ENCODE measurements around the gene ENTPD6.

Gene ENTPD6

DNA sequence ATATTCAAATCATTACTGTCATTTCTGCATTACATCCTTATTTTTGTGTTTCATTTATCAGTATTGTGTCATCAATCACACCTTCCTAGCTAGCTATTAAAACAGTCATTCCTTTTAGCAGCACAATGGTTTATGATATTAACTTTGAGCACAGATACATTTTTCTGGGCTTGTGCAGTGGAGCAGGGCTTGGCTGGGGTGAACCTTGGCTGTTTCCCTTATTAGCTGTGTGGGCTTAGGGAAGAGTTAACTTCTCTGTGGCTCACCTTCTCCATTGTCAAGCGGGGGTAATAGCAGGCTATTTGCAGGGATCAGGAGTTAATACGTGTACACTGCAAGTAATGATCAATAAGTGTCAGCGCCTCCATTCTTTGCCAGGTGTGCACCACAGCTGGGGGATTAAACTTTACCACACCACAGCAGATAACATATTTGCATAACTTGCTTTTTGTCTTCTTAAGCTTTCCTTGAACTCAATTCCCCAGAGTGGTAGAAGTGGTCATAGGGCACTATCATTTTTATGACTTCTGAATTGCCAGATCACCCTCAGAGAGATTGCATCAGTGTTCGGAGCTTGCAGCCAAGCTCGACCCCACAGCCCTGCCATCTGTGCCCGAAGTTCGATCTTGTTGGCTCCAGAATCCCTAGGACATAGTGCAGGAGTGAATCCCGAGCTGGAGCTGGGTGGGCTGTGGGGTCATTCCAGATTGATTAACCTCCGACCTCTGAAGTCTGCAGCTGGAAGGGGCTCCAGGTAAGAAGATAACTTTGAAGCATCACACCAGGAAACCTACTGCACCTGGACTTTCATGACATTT is 50.9 kb downstream of the ENTPD6 start:
- Histone ChIP-seq H3K36me3 (ENCODE audit: control insufficient read depth, insufficient read depth, low read length) (no peaks in the 10 kb centered on the region), H3K9ac (ENCODE audit: low read length) (peak overlapping the region; percentile 76), H3K27ac (ENCODE audit: low read depth, low read length) (peak overlapping the region; percentile 90)

DNA sequence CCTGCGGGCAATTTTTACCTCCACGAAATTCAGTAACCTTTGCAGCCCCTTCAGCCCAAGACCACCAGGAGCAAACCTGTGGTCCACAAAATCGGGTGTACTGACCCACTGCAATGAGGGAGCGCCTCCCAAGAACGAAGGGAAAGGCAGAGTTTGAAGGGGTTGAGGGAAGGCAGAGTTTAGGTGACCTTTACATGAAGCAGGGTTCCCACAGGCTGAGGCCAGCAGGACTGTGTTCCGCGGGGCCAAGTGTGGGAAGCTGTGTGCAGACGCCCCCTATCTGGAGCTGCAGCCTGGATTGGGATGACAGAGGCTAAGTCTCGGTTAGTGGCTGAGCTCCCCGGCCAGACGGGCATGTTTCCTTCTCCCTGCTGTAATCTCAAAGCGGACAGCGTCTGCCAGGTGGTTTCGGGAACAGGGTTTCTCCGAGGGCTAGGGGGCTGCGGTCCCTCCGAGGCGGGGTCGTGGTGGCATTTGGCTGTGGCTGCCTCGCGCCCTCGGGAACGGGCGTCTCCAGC is 51.5 kb downstream of the ENTPD6 start:
- Histone ChIP-seq H3K4me1 (ENCODE audit: control insufficient read depth, insufficient read depth, low read length) (peaks cover 8% of the 10 kb centered on the region), H3K27me3 (ENCODE audit: control insufficient read depth, insufficient read depth, low read length) (no peaks in the 10 kb centered on the region), H3K4me3 (ENCODE audit: low read length) (peak overlapping the region; percentile 71), H3K36me3 (ENCODE audit: control insufficient read depth, insufficient read depth, low read length) (no peaks in the 10 kb centered on the region), H3K27ac (ENCODE audit: low read depth, low read length) (peak overlapping the region; percentile 90), H3K9ac (ENCODE audit: low read length) (peak overlapping the region; percentile 76)

More for the DNA sequence above, 50.9 kb downstream of the ENTPD6 start:
- peak overlapping the region; percentile 71 for H3K4me3 ChIP-seq (ENCODE audit: low read length)
- no peaks in the 10 kb centered on the region for H3K27me3 ChIP-seq (ENCODE audit: control insufficient read depth, insufficient read depth, low read length)
- peaks cover 4% of the 10 kb centered on the region for H3K4me1 ChIP-seq (ENCODE audit: control insufficient read depth, insufficient read depth, low read length)

DNA sequence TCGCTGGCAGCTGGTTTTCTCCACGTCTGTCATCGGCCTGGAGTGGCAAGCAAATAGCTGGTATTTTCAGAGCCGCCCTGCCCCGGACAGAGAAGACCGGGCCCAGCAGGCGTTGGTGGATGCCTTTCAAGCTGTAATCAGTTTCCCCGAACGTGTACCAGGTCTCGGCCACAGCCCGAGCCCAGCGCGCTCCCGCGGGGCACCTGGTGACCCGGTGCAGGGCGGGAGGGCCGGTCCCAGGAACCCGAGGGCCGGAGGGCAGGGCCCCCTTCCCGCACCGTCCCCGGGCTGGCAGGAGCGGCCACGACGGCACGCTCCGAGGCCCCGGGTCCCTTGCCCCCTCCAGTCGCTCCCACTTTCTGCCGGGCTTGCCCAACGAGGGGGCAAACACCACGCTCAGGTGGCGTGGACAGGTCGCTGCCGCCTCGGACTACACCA is 52.0 kb downstream of the ENTPD6 start:
- Histone ChIP-seq H3K9ac (ENCODE audit: low read length) (peak overlapping the region; percentile 76), H3K27ac (ENCODE audit: low read depth, low read length) (peak overlapping the region; percentile 90), H3K4me1 (ENCODE audit: control insufficient read depth, insufficient read depth, low read length) (peaks cover 9% of the 10 kb centered on the region), H3K27me3 (ENCODE audit: control insufficient read depth, insufficient read depth, low read length) (no peaks in the 10 kb centered on the region), H3K36me3 (ENCODE audit: control insufficient read depth, insufficient read depth, low read length) (no peaks in the 10 kb centered on the region), H3K4me3 (ENCODE audit: low read length) (peak overlapping the region; percentile 71)

DNA sequence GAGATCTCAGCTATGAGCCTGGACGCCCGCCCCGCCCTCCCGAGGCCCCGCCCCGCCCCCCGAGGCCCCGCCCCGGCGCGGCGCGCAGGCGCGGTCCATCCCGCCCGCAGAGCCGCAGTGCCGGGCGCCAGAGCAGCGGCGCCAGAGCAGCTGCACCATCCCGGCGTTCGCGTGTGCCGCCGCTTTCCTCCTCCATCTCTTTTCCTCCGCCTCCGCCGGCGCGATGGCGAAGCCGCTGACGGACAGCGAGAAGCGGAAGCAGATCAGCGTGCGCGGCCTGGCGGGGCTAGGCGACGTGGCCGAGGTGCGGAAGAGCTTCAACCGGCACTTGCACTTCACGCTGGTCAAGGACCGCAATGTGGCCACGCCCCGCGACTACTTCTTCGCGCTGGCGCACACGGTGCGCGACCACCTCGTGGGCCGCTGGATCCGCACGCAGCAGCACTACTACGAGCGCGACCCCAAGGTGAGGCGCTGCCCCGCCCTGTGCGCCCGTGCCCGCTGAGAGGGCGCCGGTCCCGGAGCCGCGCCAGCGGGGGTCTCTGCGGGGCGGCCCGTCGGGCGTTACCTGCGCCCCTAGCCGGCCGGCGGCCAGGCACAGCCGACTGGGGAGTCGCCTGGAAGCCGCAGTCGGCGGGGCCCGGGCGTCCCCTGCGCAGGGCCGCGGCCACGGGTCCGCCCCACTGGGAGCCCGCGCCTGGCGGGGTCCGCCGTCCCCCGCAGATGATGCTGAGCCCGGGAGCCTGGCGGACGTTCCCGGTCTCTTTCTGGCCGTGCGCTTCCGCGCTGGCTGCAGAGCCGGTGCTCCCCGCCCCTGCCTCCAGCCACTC is 52.7 kb downstream of the ENTPD6 start, which contains the start of gene PYGB:
Gene PYGB (plus strand): TSS at position 130 of the 830 bp plus-strand sequence. CDS start 94 bp downstream, at position 224.
- peak within 1 kb of the TSS; percentile 71 for H3K4me3 ChIP-seq (ENCODE audit: low read length)
- peaks cover 11% of the 10 kb centered on the region for H3K4me1 ChIP-seq (ENCODE audit: control insufficient read depth, insufficient read depth, low read length)
- peak within 1 kb of the TSS; percentile 76 for H3K9ac ChIP-seq (ENCODE audit: low read length)
- no peaks in the 10 kb centered on the region for H3K27me3 ChIP-seq (ENCODE audit: control insufficient read depth, insufficient read depth, low read length)
- no peaks in the 10 kb centered on the region for H3K36me3 ChIP-seq (ENCODE audit: control insufficient read depth, insufficient read depth, low read length)
- peak within 1 kb of the TSS; percentile 90 for H3K27ac ChIP-seq (ENCODE audit: low read depth, low read length)

DNA sequence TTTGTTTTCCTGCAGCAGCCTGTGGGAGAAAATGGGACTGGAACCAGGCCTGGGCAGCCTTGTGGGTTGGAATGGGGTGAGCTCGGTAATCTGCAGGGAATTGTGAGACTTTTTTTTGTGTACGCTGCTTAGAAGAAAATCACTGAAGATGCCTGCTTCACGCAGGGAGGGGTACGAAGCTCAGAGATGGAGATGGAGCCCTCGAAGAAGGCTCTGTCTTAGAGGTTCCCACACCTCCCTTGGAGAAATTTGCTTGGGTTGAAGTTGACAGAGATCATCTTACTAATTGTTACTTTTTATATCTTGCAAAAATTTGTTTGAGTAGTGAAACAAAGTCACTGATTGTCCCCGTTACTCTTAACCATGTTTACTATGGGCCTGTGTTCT is 53.3 kb downstream of the ENTPD6 start:
- Histone ChIP-seq H3K4me3 (ENCODE audit: low read length) (peak overlapping the region; percentile 71), H3K27me3 (ENCODE audit: control insufficient read depth, insufficient read depth, low read length) (no peaks in the 10 kb centered on the region), H3K27ac (ENCODE audit: low read depth, low read length) (peak overlapping the region; percentile 85), H3K36me3 (ENCODE audit: control insufficient read depth, insufficient read depth, low read length) (no peaks in the 10 kb centered on the region), H3K4me1 (ENCODE audit: control insufficient read depth, insufficient read depth, low read length) (peaks cover 11% of the 10 kb centered on the region), H3K9ac (ENCODE audit: low read length) (peak overlapping the region; percentile 63)

DNA sequence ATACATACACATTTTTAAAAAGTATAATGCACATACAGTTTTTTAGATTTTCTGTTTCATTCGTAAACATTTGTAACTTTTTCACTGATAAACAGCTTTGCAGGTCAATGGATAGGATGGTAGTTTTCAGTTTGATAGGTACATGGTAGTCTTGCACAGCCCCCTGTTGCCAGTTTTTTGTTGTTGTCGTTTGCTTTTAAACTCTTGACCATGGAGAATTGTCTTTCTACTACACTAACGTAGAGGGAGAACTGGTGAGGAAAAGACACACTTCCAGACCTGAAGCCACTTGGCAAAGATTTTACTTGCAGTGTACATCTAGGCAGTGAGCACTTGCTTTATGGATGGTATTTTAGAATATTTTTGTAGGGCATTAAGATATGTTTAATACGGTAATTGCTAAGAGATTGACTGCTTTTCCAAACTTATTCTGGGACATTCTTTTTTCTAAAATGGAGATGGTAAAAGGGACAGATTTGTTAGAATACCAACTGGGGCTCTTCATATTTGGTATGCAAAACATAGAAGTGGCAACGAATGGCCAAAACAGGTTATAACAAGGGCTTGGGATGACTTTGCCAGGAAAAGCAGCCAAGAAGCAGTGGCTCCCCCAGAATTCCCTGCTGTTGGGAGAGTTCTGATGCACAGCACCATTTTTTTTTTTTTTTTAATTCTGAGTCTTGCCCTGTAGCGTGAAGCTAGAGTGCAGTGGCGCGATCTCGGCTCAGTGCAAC is 53.9 kb downstream of the ENTPD6 start:
- no peak overlapping the region for H3K9ac ChIP-seq (ENCODE audit: low read length)
- H3K27me3 ChIP-seq (ENCODE audit: control insufficient read depth, insufficient read depth, low read length): no peaks in the 10 kb centered on the region
- H3K27ac ChIP-seq (ENCODE audit: low read depth, low read length): peak overlapping the region; percentile 85
- no peaks in the 10 kb centered on the region for H3K36me3 ChIP-seq (ENCODE audit: control insufficient read depth, insufficient read depth, low read length)
- H3K4me3 ChIP-seq (ENCODE audit: low read length): peak overlapping the region; percentile 71
- H3K4me1 ChIP-seq (ENCODE audit: control insufficient read depth, insufficient read depth, low read length): peaks cover 12% of the 10 kb centered on the region

DNA sequence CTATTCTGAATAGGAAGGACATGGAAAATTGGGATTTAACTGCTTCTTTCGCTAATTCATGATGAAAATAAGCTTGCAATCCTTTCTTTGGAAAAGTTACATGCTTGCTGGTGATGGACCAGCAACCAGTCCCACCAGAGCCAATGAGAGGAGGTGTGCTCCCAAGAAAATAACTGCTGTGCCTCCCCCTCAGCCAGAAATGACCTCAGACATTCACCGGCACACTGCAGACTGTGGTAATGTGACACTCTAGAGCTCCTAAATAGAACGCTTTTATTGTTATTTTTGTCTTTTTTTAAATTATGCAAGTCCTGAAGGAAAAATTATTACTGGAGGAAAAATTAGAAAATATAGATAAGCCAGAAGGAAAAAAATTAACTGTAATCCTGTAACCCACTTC is 55.0 kb downstream of the ENTPD6 start:
- peaks cover 16% of the 10 kb centered on the region for H3K4me1 ChIP-seq (ENCODE audit: control insufficient read depth, insufficient read depth, low read length)
- H3K27ac ChIP-seq (ENCODE audit: low read depth, low read length): peak overlapping the region; percentile 85
- no peaks in the 10 kb centered on the region for H3K27me3 ChIP-seq (ENCODE audit: control insufficient read depth, insufficient read depth, low read length)
- peak overlapping the region; percentile 71 for H3K4me3 ChIP-seq (ENCODE audit: low read length)
- no peaks in the 10 kb centered on the region for H3K36me3 ChIP-seq (ENCODE audit: control insufficient read depth, insufficient read depth, low read length)
- no peak overlapping the region for H3K9ac ChIP-seq (ENCODE audit: low read length)

DNA sequence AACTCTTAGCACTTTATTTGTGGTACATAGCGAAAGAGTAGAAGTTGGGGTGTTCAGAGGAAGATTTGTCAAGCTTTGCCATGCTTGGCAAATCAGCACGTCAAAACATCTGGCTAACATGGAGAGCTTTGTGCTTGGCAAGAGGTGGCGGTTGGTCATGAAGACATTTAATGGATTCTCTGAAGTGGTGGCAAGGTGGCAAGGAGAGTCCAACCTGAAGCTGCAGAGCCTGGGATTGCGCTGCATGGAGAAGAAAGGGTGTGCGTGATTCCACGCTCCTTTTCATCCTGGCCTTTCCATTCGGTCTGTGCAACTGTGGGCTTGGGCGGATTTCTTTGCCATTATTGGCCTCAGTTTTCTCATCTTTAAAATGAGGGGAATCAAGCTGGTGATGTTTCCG is 55.5 kb downstream of the ENTPD6 start:
- H3K4me3 ChIP-seq (ENCODE audit: low read length): no peak overlapping the region
- peaks cover 18% of the 10 kb centered on the region for H3K4me1 ChIP-seq (ENCODE audit: control insufficient read depth, insufficient read depth, low read length)
- peak overlapping the region; percentile 41 for H3K27ac ChIP-seq (ENCODE audit: low read depth, low read length)

DNA sequence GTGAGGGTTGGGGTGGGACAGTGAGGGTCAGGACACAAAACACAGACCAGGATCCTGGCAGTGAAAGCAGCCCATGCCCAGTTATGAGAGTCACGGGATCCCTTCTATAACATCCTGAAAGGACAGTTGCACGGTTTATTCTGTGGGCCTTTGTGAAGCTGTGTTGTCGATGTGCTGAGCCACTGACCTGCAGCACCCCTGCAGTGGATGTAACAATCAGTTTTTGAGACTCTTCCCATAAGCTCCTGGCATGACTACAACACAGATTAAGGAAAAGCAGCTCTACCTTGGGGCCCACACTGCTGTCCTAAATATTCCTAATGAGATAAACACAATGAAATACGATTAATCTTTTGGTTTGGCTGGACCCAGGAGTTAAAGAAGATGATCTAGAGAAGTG is 56.0 kb downstream of the ENTPD6 start:
- Histone ChIP-seq H3K36me3 (ENCODE audit: control insufficient read depth, insufficient read depth, low read length) (no peaks in the 10 kb centered on the region), H3K9ac (ENCODE audit: low read length) (no peak overlapping the region), H3K4me3 (ENCODE audit: low read length) (no peak overlapping the region), H3K4me1 (ENCODE audit: control insufficient read depth, insufficient read depth, low read length) (peaks cover 24% of the 10 kb centered on the region), H3K27me3 (ENCODE audit: control insufficient read depth, insufficient read depth, low read length) (no peaks in the 10 kb centered on the region), H3K27ac (ENCODE audit: low read depth, low read length) (peak overlapping the region; percentile 41)

More for the DNA sequence above, 55.5 kb downstream of the ENTPD6 start:
- no peak overlapping the region for H3K9ac ChIP-seq (ENCODE audit: low read length)
- H3K36me3 ChIP-seq (ENCODE audit: control insufficient read depth, insufficient read depth, low read length): no peaks in the 10 kb centered on the region
- H3K27me3 ChIP-seq (ENCODE audit: control insufficient read depth, insufficient read depth, low read length): no peaks in the 10 kb centered on the region

DNA sequence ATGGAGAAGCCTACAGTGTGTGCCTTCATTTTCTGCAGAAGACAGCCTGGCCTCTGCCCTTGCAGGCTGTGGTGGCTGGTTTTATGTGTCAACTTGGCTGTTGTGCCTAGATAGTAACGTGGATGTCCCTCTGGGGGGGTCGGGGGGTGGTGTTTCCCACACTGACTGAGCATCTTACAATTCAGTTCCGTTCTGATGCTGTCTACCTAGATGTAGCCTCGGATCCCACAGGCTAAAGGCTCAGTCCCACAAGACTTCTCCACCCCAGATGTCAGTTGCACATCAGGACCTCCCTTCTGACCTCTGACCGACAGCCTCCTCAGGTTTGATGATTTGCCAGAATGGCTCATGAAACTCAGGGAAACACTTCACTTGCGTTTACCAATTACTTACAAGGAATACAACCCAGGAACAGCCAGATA is 56.7 kb downstream of the ENTPD6 start:
- H3K36me3 ChIP-seq (ENCODE audit: control insufficient read depth, insufficient read depth, low read length): no peaks in the 10 kb centered on the region
- H3K9ac ChIP-seq (ENCODE audit: low read length): no peak overlapping the region
- H3K4me1 ChIP-seq (ENCODE audit: control insufficient read depth, insufficient read depth, low read length): peaks cover 30% of the 10 kb centered on the region
- H3K27ac ChIP-seq (ENCODE audit: low read depth, low read length): no peak overlapping the region
- no peak overlapping the region for H3K4me3 ChIP-seq (ENCODE audit: low read length)
- H3K27me3 ChIP-seq (ENCODE audit: control insufficient read depth, insufficient read depth, low read length): no peaks in the 10 kb centered on the region

DNA sequence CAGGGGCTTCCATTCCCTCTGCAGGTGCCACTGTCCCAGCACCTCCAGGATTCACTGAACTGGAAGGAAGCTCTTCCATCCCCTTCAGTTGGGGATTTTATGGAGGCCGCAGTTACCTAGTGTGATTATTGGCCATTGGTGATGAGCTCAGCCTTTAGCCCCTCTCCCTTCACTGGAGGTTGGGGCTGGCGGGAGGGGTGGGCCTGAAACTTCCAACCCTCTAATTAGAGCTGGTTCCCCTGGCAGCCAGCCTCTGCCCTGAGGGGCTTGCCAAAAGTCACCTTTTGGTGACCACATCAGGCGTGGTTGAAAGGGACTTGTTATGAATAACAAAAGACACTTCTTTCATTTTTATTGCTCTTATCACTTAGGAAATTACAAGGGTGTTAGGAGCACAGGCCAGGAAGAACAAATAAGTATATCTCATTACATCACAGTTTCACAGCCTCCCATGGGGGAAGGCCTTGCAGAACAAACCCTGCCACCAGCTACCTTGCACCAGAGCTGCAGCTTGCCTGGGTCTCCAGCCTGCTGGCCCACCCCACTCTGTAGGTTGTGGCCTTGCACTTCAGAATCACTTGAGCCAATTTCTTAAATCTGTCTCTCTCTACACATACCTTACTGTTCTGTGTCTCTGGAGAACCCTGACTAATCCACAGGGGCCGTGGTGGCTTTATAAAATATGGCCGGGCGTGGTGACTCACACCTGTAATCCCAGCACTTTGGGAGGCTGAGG is 57.3 kb downstream of the ENTPD6 start:
- no peaks in the 10 kb centered on the region for H3K27me3 ChIP-seq (ENCODE audit: control insufficient read depth, insufficient read depth, low read length)
- H3K4me1 ChIP-seq (ENCODE audit: control insufficient read depth, insufficient read depth, low read length): peaks cover 32% of the 10 kb centered on the region
- no peak overlapping the region for H3K9ac ChIP-seq (ENCODE audit: low read length)
- no peaks in the 10 kb centered on the region for H3K36me3 ChIP-seq (ENCODE audit: control insufficient read depth, insufficient read depth, low read length)
- H3K27ac ChIP-seq (ENCODE audit: low read depth, low read length): no peak overlapping the region
- H3K4me3 ChIP-seq (ENCODE audit: low read length): no peak overlapping the region

Data from rectal smooth muscle tissue (tissue), 1 donor.